Measurements from ENCODE around the gene IGF2BP2. TPM values are rescaled to one million over a fixed set of nuclear protein-coding genes. Genes with fewer than 3 reads are reported as not detected.
A peak's percentile ranks its signal among the peaks of the same experiment; 100 is the strongest.

Gene IGF2BP2
- total and polyA plus RNA-seq, 2 donors from 2014 or later, result 7.7 to 26.9 TPM

DNA sequence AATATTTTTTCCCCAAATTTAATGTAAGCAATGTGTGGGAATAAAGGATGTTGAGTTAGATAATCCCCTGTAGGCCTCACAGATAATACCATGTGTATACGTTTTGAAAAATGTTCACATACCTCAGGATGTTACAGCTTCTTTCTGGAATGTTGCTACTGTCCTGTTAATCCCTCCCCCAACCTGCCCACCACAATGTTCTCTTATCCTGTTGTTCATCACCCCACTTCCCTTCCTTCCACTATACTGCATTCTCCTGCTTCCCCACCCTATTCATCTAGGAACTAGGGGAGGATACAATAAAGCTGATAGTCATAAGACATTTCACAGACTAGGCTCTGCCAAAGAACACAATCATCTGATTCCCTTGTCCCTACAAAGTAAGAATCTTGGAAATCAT lies 92.1 kb downstream of the IGF2BP2 start:
- intact Hi-C loops (cut with DNase I), result no loop called here
- FAIRE-seq (no peak), DNase-seq (peak in 1 of 5 donors; percentile 20)
- H3K9me3 ChIP-seq (ENCODE audit: control insufficient read depth in 2 of 3, insufficient read depth in 1 of 3, low read length in 3 of 3), result no peaks in the 10 kb centered on the region
- H3K27ac ChIP-seq (ENCODE audit: low read depth in 2 of 2, low read length in 2 of 2), result no peak overlapping the region
- H3K9ac ChIP-seq (ENCODE audit: low read length in 3 of 3), result no peak overlapping the region
- H3K36me3 ChIP-seq (ENCODE audit: control insufficient read depth in 2 of 3, insufficient read depth in 3 of 3, low read length in 3 of 3), result no peaks in the 10 kb centered on the region
- TF ChIP-seq, protein P1, sequence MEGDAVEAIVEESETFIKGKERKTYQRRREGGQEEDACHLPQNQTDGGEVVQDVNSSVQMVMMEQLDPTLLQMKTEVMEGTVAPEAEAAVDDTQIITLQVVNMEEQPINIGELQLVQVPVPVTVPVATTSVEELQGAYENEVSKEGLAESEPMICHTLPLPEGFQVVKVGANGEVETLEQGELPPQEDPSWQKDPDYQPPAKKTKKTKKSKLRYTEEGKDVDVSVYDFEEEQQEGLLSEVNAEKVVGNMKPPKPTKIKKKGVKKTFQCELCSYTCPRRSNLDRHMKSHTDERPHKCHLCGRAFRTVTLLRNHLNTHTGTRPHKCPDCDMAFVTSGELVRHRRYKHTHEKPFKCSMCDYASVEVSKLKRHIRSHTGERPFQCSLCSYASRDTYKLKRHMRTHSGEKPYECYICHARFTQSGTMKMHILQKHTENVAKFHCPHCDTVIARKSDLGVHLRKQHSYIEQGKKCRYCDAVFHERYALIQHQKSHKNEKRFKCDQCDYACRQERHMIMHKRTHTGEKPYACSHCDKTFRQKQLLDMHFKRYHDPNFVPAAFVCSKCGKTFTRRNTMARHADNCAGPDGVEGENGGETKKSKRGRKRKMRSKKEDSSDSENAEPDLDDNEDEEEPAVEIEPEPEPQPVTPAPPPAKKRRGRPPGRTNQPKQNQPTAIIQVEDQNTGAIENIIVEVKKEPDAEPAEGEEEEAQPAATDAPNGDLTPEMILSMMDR (IDR thresholded peaks at IDR 0.05; ENCODE audit: borderline replicate concordance, extremely low read depth, insufficient read depth), result no peak
- no peaks in the 10 kb centered on the region for H3K27me3 ChIP-seq (ENCODE audit: control insufficient read depth, insufficient read depth, low read length)
- H3K4me1 ChIP-seq (ENCODE audit: control insufficient read depth in 2 of 3, insufficient read depth in 2 of 3, low read depth in 1 of 3, low read length in 3 of 3), result no peaks in the 10 kb centered on the region
- H3K4me3 ChIP-seq (ENCODE audit: low read length in 3 of 3), result no peak overlapping the region

DNA sequence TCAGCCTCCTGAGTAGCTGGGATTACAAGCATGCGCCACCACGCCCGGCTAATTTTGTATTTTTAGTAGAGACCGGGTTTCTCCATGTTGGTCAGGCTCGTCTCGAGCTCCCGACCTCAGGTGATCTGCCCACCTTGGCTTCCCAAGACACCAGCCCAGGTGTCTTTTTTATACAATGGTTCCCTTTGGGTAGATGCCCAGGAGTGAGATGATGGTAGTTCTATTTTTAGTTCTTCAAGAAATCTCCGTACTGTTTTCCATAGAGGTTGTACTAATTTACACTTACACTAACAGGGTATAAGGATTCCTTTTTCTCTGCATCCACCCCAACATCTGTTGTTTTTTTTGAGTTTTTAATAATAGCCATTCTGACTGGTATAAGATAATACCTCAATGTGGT lies 94.3 kb downstream of the IGF2BP2 start:
- H3K9me3 ChIP-seq (ENCODE audit: control insufficient read depth in 2 of 3, insufficient read depth in 1 of 3, low read length in 3 of 3), result no peaks in the 10 kb centered on the region
- H3K27me3 ChIP-seq (ENCODE audit: control insufficient read depth, insufficient read depth, low read length), result no peaks in the 10 kb centered on the region
- no peak for DNase-seq
- no peak overlapping the region for H3K4me3 ChIP-seq (ENCODE audit: low read length in 3 of 3)
- no peaks in the 10 kb centered on the region for H3K36me3 ChIP-seq (ENCODE audit: control insufficient read depth in 2 of 3, insufficient read depth in 3 of 3, low read length in 3 of 3)
- intact Hi-C loops (cut with DNase I), result no loop called here
- TF ChIP-seq, protein P1 (IDR thresholded peaks at IDR 0.05; ENCODE audit: borderline replicate concordance, extremely low read depth, insufficient read depth), result no peak
- no peak overlapping the region for H3K9ac ChIP-seq (ENCODE audit: low read length in 3 of 3)
- no peak overlapping the region for H3K27ac ChIP-seq (ENCODE audit: low read depth in 2 of 2, low read length in 2 of 2)
- H3K4me1 ChIP-seq (ENCODE audit: control insufficient read depth in 2 of 3, insufficient read depth in 2 of 3, low read depth in 1 of 3, low read length in 3 of 3), result no peaks in the 10 kb centered on the region
- no peak for FAIRE-seq

DNA sequence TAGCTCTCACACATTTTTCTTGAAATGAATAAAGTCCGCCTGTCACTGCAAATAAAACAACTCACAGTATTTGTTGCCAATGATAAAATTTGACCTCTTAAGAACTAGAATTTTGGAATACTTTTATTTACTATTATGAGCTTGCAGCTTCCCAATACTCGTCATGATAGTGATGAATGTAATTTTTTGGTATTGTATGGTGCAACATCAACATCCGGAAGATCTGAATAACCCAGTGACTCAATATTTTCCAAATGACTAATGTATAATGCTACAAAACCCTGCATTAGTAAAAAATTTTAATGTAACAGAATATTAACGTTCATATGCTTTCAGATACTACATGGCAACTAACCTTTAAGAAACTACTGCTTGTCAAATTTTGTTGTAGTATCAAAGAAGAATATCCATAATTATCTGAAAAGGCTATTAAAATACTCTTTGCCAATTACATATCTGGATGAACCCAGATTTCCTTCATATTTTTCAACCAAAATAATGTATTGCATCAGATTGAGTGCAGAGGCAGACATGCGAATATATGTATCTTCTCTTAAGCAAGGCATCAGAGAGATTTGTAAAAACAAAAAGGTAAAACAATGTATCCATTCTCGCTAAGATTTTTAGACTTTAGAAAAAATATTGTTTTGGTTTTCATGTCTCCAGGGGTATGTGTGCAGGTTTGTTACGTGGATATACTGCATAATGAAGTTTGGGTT lies 95.3 kb downstream of the IGF2BP2 start:
- intact Hi-C loops (cut with DNase I), result no loop called here
- TF ChIP-seq, protein P1 (IDR thresholded peaks at IDR 0.05; ENCODE audit: borderline replicate concordance, extremely low read depth, insufficient read depth), result no peak

More for the DNA sequence above, 95.3 kb downstream of the IGF2BP2 start:
- no peak for FAIRE-seq
- DNase-seq, result no peak
- Histone ChIP-seq H3K9ac (ENCODE audit: low read length in 3 of 3) (no peak overlapping the region), H3K27ac (ENCODE audit: low read depth in 2 of 2, low read length in 2 of 2) (no peak overlapping the region), H3K27me3 (ENCODE audit: control insufficient read depth, insufficient read depth, low read length) (no peaks in the 10 kb centered on the region), H3K9me3 (ENCODE audit: control insufficient read depth in 2 of 3, insufficient read depth in 1 of 3, low read length in 3 of 3) (peaks cover 0 to 3% (median 0%) of the 10 kb centered on the region in 3 donors), H3K36me3 (ENCODE audit: control insufficient read depth in 2 of 3, insufficient read depth in 3 of 3, low read length in 3 of 3) (no peaks in the 10 kb centered on the region), H3K4me1 (ENCODE audit: control insufficient read depth in 2 of 3, insufficient read depth in 2 of 3, low read depth in 1 of 3, low read length in 3 of 3) (no peaks in the 10 kb centered on the region), H3K4me3 (ENCODE audit: low read length in 3 of 3) (no peak overlapping the region)

All from kidney (tissue), 14 donors.